Adrenal gland (tissue), 12 donors: ENCODE measurements around the gene FUCA2. TPM values are rescaled to one million over a fixed set of nuclear protein-coding genes. Genes with fewer than 3 reads are reported as not detected.

Experiments
- DNase-seq, 7 donors: peaks; one replicate each; pipeline ENCODE4 v3.0.0-alpha.2; 2019 to 2020
- H3K27ac ChIP-seq, 5 donors: fragments of 200-600 bp; sonication (generic) in 4 of 5; 1 replicate in 3 of 5; 2 replicates in 2 of 5; pipeline versions ENCODE4 v1.5.1 to v1.8.0; 2016 to 2020; ENCODE audit warnings: mild to moderate bottlenecking in 1 of 5
- H3K27me3 ChIP-seq: fragments of 200-600 bp; 2 replicates; pipeline ENCODE4 v1.8.0; 2021
- H3K36me3 ChIP-seq, 2 donors: fragments of 200-600 bp; replicated peaks in 1 of 2; 1 replicate in 1 of 2; 2 replicates in 1 of 2; pipeline versions ENCODE4 v1.5.1 to v1.8.0; 2018 to 2022
- H3K4me1 ChIP-seq, 2 donors: fragments of 200-600 bp; replicated peaks in 1 of 2; 1 replicate in 1 of 2; 2 replicates in 1 of 2; pipeline versions ENCODE4 v1.5.1 to v1.8.0; 2018 to 2021
- H3K4me3 ChIP-seq, 4 donors: fragments of 200-600 bp; sonication (generic) in 3 of 4; one replicate each; pipeline ENCODE4 v1.5.1; 2016 to 2018
- H3K9me3 ChIP-seq, 3 donors: fragments of 200-600 bp; sonication (generic) in 1 of 3; replicated peaks in 1 of 3; 1 replicate in 2 of 3; 2 replicates in 1 of 3; pipeline versions ENCODE4 v1.5.1 to v1.8.0; 2016 to 2021
- POLR2A ChIP-seq, 2 donors: fragments of 450-650 bp; IDR thresholded peaks; one replicate each; pipeline ENCODE4 v1.6.1; 2017; ENCODE audit warnings: antibody characterized with exemption in 2 of 2, mild to moderate bottlenecking in 2 of 2, moderate library complexity in 1 of 2
- WGBS, 4 donors: extraction: QIAGEN DNeasy Blood & Tissue Kit in 2 of 4; methylation state at CpG; one replicate each; pipeline versions ENCODE4 v1.1.5 to v1.1.7; 2013 to 2017; 5-methylcytosine and 5-hydroxymethylcytosine counted together
- intact Hi-C, 2 donors: fragments of 100-400 bp; cut with DNase I; formaldehyde crosslinking; loops; one replicate each; pipeline versions ENCODE4 v1.14.1 to v1.15.0; 2022 to 2023
- polyA plus RNA-seq, 3 donors: library from polyadenylated mRNA; stranded (reverse); fragments of 200-250 nt in 2 of 3; fragments of 350-450 nt in 1 of 3; fragmentation: Illumina TruSeq in 1 of 3; extraction: RNeasy Lipid Tissue Mini Kit (QIAGEN cat#74804) in 1 of 3; gene quantifications; one replicate each; pipeline ENCODE4 v1.2.3, GENCODE V29; 2013 to 2014
- total RNA-seq, 9 donors: library from RNA; depleted of rRNA in 4 of 9; stranded (reverse); fragments of >200 nt in 4 of 9; fragments of 120-200 nt in 1 of 9; fragmentation: NEBNext Ultra II Directional in 1 of 9; extraction: Animal tissue kit (Norgen Biotek cat#: 25700) in 1 of 9; gene quantifications; one replicate each; pipeline versions ENCODE4 v1.1.0 to v1.2.4, GENCODE V29; 2013 to 2023
- TF ChIP-seq, protein P1 (sequence below), 6 experiments: fragments of 450-650 bp in 4 of 6; fragments of 200-600 bp in 2 of 6; sonication (generic) in 1 of 6; IDR thresholded peaks; 1 replicate in 5 of 6; 2 replicates in 1 of 6; pipeline versions ENCODE4 v1.5.1 to v1.8.0; 2016 to 2021; ENCODE audit warnings: antibody characterized with exemption in 6 of 6, mild to moderate bottlenecking in 2 of 6, moderate library complexity in 1 of 6
- donor health status: healthy with polysubstance abuse.
- donor health status: Bipolar disorder and iron deficiency.
- donor health status: DM: yes; HTN: yes; CAD: no.
- donor health status: DM: no; HTN: no; CAD: no.
- donor health status: DM: no; HTN: no; CAD: no.
- donor health status: DM: yes; HTN: yes; CAD: no.

Gene FUCA2
- total and polyA plus RNA-seq, 12 donors: 28.8 to 120 (median 70.7) TPM

DNA sequence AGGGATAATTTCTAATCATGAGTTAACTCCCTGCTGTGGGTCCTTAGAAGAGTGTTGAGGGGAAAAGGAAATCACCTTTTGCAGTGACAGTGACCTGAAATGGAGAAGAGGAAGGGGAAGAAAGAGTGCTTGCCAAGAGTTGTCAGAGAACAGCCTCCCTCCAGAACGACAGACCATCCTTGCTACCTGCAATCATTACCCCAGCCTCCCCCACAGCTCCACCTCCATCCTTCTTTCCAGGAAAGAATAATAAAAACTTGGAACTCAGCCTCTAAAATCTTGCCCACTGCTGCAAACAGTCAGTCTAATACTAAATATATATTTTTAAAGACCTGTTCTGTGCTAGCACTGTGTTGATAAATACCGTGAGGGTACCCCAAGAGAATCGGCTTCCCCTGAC is 28.7 kb upstream of the FUCA2 start:
- Histone ChIP-seq H3K27ac (no peak overlapping the region), H3K27me3 (no peaks in the 10 kb centered on the region), H3K4me3 (no peak overlapping the region), H3K9me3 (no peaks in the 10 kb centered on the region), H3K4me1 (peaks cover 0 to 6% of the 10 kb centered on the region in 2 donors), H3K36me3 (no peaks in the 10 kb centered on the region)
- intact Hi-C loops: no loop called here
- no peak for DNase-seq
- WGBS, 4 donors: 65 to 90% (median 80%) methylated on average over 3 of the region's 3 CpGs
- no peak for TF ChIP-seq POLR2A (IDR thresholded peaks at IDR 0.05)
- TF ChIP-seq, protein P1, sequence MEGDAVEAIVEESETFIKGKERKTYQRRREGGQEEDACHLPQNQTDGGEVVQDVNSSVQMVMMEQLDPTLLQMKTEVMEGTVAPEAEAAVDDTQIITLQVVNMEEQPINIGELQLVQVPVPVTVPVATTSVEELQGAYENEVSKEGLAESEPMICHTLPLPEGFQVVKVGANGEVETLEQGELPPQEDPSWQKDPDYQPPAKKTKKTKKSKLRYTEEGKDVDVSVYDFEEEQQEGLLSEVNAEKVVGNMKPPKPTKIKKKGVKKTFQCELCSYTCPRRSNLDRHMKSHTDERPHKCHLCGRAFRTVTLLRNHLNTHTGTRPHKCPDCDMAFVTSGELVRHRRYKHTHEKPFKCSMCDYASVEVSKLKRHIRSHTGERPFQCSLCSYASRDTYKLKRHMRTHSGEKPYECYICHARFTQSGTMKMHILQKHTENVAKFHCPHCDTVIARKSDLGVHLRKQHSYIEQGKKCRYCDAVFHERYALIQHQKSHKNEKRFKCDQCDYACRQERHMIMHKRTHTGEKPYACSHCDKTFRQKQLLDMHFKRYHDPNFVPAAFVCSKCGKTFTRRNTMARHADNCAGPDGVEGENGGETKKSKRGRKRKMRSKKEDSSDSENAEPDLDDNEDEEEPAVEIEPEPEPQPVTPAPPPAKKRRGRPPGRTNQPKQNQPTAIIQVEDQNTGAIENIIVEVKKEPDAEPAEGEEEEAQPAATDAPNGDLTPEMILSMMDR (IDR thresholded peaks at IDR 0.05): no peak

DNA sequence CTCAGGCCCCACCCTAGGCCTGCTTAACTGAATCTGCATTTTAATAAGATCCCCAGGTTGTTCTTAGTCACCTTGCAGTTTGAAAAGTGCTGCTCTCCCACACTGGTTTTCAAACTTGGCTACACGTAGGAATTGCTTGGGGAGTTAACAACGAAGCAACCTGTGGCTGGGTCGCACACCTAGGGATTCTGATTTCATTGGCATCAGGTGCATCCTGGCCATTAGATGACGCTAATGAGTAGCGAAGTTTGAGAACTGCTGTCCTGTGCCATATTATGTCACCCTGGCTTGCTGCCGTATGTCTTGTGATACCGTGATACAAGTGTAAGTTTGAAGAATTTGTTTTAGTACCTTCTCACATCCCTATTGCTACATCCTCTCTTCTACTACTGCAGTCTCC is 28.2 kb upstream of the FUCA2 start:
- Histone ChIP-seq H3K27ac (no peak overlapping the region), H3K9me3 (no peaks in the 10 kb centered on the region), H3K27me3 (no peaks in the 10 kb centered on the region), H3K36me3 (no peaks in the 10 kb centered on the region), H3K4me1 (peaks cover 0 to 6% of the 10 kb centered on the region in 2 donors), H3K4me3 (no peak overlapping the region)
- TF ChIP-seq, protein P1 (IDR thresholded peaks at IDR 0.05): no peak
- no peak for TF ChIP-seq POLR2A (IDR thresholded peaks at IDR 0.05)
- intact Hi-C loops: no loop called here
- DNase-seq: no peak
- 77 to 92% (median 87%) methylated on average over 7 of the region's 7 CpGs for WGBS, 4 donors

DNA sequence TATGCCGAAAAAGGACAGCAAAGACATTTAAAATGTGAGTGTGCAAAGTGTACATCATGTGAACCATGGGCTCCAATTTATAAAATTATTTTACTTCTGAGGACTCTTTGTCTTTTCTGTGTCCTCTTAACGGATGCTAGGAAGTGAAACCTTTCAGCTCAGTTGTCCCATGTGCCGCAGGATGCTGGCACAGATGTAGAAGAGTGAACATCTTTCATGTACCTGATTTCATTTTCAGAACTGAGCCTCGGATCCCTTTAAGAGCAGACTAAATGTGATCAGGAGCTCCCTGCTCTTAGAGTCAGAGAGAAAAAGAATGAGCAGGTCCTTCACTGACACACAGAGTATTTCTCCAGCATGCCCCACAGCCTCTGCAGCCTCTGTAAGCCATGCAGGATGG is 27.6 kb upstream of the FUCA2 start:
- no peak overlapping the region for H3K27ac ChIP-seq
- TF ChIP-seq POLR2A (IDR thresholded peaks at IDR 0.05): no peak
- TF ChIP-seq, protein P1 (IDR thresholded peaks at IDR 0.05): no peak
- DNase-seq: no peak
- no peak overlapping the region for H3K4me3 ChIP-seq
- no peaks in the 10 kb centered on the region for H3K27me3 ChIP-seq
- intact Hi-C loops: no loop called here
- WGBS, 4 donors: 89 to 94% (median 91%) methylated on average over 4 of the region's 4 CpGs
- H3K4me1 ChIP-seq: peaks cover 0 to 6% of the 10 kb centered on the region in 2 donors
- H3K9me3 ChIP-seq: no peaks in the 10 kb centered on the region
- no peaks in the 10 kb centered on the region for H3K36me3 ChIP-seq

DNA sequence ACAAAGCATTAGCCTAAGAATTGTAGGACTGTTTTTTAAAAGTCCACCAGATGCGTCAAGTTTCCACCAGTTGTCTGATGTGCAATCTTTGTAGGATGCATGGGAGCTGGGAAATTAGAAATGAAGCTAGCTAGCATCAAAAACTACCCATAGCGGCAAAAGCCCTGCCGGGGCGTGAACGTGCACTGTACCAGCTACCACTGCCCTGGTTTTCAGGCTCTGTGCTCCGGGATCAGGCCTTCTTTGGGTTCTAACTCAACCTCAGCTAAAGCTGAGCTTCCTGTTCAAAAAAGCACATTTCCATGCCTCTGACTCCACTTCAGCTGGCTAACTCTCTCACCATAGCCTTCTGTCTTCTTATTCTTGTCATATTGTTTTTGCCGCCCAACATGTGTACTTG is 26.9 kb upstream of the FUCA2 start:
- Histone ChIP-seq H3K27ac (no peak overlapping the region), H3K36me3 (no peaks in the 10 kb centered on the region), H3K4me1 (peaks cover 0 to 6% of the 10 kb centered on the region in 2 donors), H3K4me3 (no peak overlapping the region), H3K9me3 (no peaks in the 10 kb centered on the region), H3K27me3 (no peaks in the 10 kb centered on the region)
- intact Hi-C loops: no loop called here
- WGBS, 4 donors: 93 to 98% (median 97%) methylated on average over 7 of the region's 7 CpGs
- DNase-seq: no peak
- TF ChIP-seq POLR2A (IDR thresholded peaks at IDR 0.05): no peak
- TF ChIP-seq, protein P1 (IDR thresholded peaks at IDR 0.05): no peak
